Ishikawa (cell line): ENCODE data around the gene TFF1.

Experiments
- CEBPB ChIP-seq: IDR thresholded peaks from 2 replicates; pipeline ENCODE4 v1.6.1; 2012
- CREB1 ChIP-seq: IDR thresholded peaks from 2 replicates; pipeline ENCODE4 v1.6.1; 2012; ENCODE audit warnings: low read depth
- EGR1 ChIP-seq: IDR thresholded peaks from 2 replicates; pipeline ENCODE4 v1.6.1; 2012
- EP300 ChIP-seq: IDR thresholded peaks from 2 replicates; pipeline ENCODE4 v1.6.1; 2012; ENCODE audit warnings: borderline replicate concordance
- FOXM1 ChIP-seq: IDR thresholded peaks from 2 replicates; pipeline ENCODE4 v1.6.1; 2012; ENCODE audit warnings: low read depth, borderline replicate concordance
- NFIC ChIP-seq: IDR thresholded peaks from 2 replicates; pipeline ENCODE4 v1.6.1; 2012
- RAD21 ChIP-seq: IDR thresholded peaks from 2 replicates; pipeline ENCODE4 v1.6.1; 2012; ENCODE audit warnings: low read depth
- TAF1 ChIP-seq: IDR thresholded peaks from 2 replicates; pipeline ENCODE4 v1.6.1; 2012; ENCODE audit warnings: low read depth, mild to moderate bottlenecking
- TCF12 ChIP-seq: IDR thresholded peaks from 2 replicates; pipeline ENCODE4 v1.6.1; 2012; ENCODE audit warnings: low read depth
- TEAD4 ChIP-seq: IDR thresholded peaks from 2 replicates; pipeline ENCODE4 v1.6.1; 2012
- YY1 ChIP-seq: IDR thresholded peaks from 2 replicates; pipeline ENCODE4 v1.6.1; 2012; ENCODE audit warnings: low read depth
- ZBTB7A ChIP-seq: IDR thresholded peaks from 2 replicates; pipeline ENCODE4 v1.6.1; 2012; ENCODE audit warnings: low read depth
- TF ChIP-seq, protein P1 (sequence below): IDR thresholded peaks from 2 replicates; pipeline ENCODE4 v1.6.1; 2012
- TF ChIP-seq, protein P2 (sequence below): IDR thresholded peaks from 2 replicates; pipeline ENCODE4 v1.6.1; 2012; ENCODE audit warnings: low read depth, mild to moderate bottlenecking
- TF ChIP-seq, protein P3 (sequence below): IDR thresholded peaks from 2 replicates; pipeline ENCODE4 v1.6.1; 2012

TFF1 gene

DNA sequence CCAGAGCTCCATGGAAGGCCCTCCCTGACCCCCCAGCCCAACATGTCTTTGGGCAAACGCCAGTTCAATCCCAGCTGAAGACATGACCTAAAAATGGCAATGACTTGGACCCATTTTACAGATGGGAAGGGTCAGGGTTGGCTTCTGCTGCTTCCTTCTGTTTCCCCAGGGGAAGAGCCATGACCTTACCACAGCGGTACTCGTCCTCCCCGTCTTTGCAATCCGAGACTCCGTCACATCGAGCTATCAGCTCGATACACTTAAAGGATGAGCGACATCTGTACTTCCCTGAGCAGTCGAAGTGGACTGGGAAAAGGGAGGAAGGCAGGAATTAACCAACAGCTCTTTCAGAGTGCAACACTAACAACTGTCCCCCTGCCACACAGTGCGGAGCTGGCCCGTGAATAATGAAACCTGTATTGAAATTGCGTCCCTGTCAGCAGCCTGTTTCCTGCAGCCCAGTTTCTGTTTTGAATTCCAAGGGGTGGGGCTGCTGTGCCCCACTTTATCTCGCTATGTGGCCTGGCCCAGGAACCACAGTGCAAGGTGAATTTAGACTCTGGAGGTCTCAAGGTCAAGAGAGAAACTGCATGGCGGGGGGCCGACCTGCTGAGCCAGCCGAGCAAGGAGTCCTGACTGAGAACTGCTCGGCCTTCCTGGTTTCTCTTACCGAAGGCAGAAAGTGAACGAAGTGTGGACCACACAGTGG lies 22.6 kb upstream of the TFF1 start:
- TF ChIP-seq ZBTB7A = no peak
- TF ChIP-seq CREB1 = no peak
- TF ChIP-seq TAF1 = no peak
- no peak for TF ChIP-seq EGR1
- TF ChIP-seq, protein P1, sequence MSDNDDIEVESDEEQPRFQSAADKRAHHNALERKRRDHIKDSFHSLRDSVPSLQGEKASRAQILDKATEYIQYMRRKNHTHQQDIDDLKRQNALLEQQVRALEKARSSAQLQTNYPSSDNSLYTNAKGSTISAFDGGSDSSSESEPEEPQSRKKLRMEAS = no peak
- TF ChIP-seq FOXM1 = no peak
- TF ChIP-seq CEBPB = no peak
- TF ChIP-seq NFIC = no peak
- TF ChIP-seq TCF12 = peak; percentile 36; the same call in 1 of the 2 replicates
- TF ChIP-seq YY1 = no peak
- TF ChIP-seq EP300 = no peak
- no peak for TF ChIP-seq RAD21
- TF ChIP-seq, protein P2, sequence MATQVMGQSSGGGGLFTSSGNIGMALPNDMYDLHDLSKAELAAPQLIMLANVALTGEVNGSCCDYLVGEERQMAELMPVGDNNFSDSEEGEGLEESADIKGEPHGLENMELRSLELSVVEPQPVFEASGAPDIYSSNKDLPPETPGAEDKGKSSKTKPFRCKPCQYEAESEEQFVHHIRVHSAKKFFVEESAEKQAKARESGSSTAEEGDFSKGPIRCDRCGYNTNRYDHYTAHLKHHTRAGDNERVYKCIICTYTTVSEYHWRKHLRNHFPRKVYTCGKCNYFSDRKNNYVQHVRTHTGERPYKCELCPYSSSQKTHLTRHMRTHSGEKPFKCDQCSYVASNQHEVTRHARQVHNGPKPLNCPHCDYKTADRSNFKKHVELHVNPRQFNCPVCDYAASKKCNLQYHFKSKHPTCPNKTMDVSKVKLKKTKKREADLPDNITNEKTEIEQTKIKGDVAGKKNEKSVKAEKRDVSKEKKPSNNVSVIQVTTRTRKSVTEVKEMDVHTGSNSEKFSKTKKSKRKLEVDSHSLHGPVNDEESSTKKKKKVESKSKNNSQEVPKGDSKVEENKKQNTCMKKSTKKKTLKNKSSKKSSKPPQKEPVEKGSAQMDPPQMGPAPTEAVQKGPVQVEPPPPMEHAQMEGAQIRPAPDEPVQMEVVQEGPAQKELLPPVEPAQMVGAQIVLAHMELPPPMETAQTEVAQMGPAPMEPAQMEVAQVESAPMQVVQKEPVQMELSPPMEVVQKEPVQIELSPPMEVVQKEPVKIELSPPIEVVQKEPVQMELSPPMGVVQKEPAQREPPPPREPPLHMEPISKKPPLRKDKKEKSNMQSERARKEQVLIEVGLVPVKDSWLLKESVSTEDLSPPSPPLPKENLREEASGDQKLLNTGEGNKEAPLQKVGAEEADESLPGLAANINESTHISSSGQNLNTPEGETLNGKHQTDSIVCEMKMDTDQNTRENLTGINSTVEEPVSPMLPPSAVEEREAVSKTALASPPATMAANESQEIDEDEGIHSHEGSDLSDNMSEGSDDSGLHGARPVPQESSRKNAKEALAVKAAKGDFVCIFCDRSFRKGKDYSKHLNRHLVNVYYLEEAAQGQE = no peak
- TF ChIP-seq, protein P3, sequence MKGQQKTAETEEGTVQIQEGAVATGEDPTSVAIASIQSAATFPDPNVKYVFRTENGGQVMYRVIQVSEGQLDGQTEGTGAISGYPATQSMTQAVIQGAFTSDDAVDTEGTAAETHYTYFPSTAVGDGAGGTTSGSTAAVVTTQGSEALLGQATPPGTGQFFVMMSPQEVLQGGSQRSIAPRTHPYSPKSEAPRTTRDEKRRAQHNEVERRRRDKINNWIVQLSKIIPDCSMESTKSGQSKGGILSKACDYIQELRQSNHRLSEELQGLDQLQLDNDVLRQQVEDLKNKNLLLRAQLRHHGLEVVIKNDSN = no peak
- TF ChIP-seq TEAD4 = peak; percentile 62; the same call in 1 of the 2 replicates

DNA sequence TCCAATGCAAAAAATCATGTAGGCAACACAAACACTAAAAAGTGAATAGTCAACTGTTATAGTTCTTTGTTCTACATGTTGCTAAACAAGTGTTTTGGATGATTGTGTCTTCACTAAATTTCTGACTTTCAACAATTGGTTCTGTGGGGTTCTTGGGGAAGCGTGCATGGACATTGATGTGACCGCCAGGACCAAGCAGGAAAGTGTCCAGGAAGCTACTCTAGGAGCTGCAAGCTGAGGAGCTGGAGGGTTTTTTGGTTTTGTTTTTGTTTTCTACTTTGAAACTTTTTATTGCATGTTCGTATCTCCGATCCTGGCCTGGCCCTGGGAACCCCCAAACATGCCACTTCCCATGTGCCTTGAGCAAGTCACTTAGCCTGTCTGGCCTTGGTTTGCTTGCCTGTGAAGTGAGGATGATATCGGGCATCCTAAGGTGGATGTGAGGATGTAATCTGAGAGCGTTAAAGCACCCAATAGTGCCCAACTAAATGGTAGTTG lies 21.6 kb upstream of the TFF1 start:
- TF ChIP-seq CEBPB = no peak
- no peak for TF ChIP-seq YY1
- TF ChIP-seq FOXM1 = no peak
- TF ChIP-seq, protein P3 = no peak
- TF ChIP-seq TEAD4 = no peak
- no peak for TF ChIP-seq RAD21
- TF ChIP-seq CREB1 = no peak

DNA sequence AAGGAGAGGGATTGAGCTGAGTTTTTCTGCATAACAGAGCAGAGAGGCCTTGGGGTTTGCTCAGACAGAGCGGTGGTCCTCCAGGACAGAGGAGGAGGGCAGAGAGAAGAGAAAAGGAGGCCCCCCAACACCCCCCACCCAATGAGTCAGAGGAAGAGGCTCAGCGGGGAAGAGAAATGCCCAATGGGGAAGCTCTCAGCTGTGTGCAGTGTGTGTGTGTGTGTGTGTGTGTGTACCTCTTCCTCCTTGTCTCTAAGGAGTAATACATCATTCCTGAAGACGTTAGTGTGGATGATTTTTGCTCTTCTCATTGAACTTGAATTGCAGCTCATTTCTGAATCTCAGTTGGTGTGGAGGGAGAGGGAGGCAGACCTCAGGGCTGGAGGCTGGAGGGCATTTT lies 20.8 kb upstream of the TFF1 start:
- TF ChIP-seq NFIC (no peak), RAD21 (no peak), YY1 (no peak), FOXM1 (no peak), TCF12 (no peak), CREB1 (no peak), TEAD4 (no peak)
- TF ChIP-seq, protein P3 = no peak
- TF ChIP-seq, protein P1 = no peak
- TF ChIP-seq, protein P2 = no peak

DNA sequence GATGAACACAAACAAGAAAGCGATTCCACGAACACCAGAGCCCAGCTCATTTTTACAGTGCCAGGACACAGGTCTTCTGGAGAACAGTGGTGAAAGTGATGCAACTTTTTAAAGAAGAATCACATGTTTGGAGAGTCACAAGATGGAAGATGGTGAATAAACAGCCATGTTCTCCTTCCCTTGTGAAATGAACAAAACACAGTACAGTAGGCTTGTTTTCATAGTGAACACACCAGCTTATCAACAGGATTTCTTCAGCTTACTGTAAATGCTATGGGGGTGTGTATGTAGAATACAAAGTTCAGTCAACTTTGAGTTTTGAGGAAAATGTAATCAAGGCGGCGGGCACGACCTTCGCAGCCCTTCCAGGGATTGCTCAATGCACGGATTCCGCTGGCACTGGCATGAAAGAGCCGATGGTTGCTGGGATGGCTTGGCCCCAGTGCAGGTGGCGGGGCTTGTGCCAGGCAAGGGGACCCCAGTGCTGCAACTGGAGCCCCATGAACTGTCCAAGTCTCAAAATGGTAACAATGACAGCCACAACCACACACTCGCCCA lies 19.8 kb upstream of the TFF1 start:
- TF ChIP-seq CEBPB (no peak), TCF12 (no peak), EGR1 (no peak), CREB1 (no peak), EP300 (no peak), ZBTB7A (no peak), NFIC (no peak), RAD21 (no peak), TEAD4 (no peak), TAF1 (no peak), FOXM1 (no peak), YY1 (no peak)
- TF ChIP-seq, protein P1 = no peak
- TF ChIP-seq, protein P2 = no peak
- TF ChIP-seq, protein P3 = no peak
